Measurements from ENCODE around the gene SLC35E4.
A peak's percentile ranks its signal among the peaks of the same experiment; 100 is the strongest.
"Not testable (repeated sequence)": the region's sequence is repeated elsewhere in the genome, so short reads cannot be mapped to it uniquely, and the experiment has no call there.

SLC35E4 gene

GRCh38 chr22:30614268-30614667, 21.3 kb upstream of the SLC35E4 start:
- no peaks in the 10 kb centered on the region for H3K4me1 ChIP-seq (ENCODE audit: insufficient read depth, low read length)
- H3K27ac ChIP-seq (ENCODE audit: low read length): no peak overlapping the region
- H3K27me3 ChIP-seq (ENCODE audit: insufficient read depth, low read length): no peaks in the 10 kb centered on the region
- H3K9me3 ChIP-seq (ENCODE audit: insufficient read depth, low read depth, low read length): no peaks in the 10 kb centered on the region
- H3K4me3 ChIP-seq (ENCODE audit: low read length): no peak overlapping the region
- H3K36me3 ChIP-seq (ENCODE audit: insufficient read depth, low read depth, low read length): peaks cover 82% of the 10 kb centered on the region
- H3K9ac ChIP-seq (ENCODE audit: low read depth, low read length): no peak overlapping the region

GRCh38 chr22:30614879-30615278, 20.7 kb upstream of the SLC35E4 start:
- no peaks in the 10 kb centered on the region for H3K27me3 ChIP-seq (ENCODE audit: insufficient read depth, low read length)
- H3K4me3 ChIP-seq (ENCODE audit: low read length): no peak overlapping the region
- no peak overlapping the region for H3K27ac ChIP-seq (ENCODE audit: low read length)
- no peak overlapping the region for H3K9ac ChIP-seq (ENCODE audit: low read depth, low read length)
- H3K36me3 ChIP-seq (ENCODE audit: insufficient read depth, low read depth, low read length): peaks cover 83% of the 10 kb centered on the region
- H3K9me3 ChIP-seq (ENCODE audit: insufficient read depth, low read depth, low read length): no peaks in the 10 kb centered on the region
- no peaks in the 10 kb centered on the region for H3K4me1 ChIP-seq (ENCODE audit: insufficient read depth, low read length)

DNA sequence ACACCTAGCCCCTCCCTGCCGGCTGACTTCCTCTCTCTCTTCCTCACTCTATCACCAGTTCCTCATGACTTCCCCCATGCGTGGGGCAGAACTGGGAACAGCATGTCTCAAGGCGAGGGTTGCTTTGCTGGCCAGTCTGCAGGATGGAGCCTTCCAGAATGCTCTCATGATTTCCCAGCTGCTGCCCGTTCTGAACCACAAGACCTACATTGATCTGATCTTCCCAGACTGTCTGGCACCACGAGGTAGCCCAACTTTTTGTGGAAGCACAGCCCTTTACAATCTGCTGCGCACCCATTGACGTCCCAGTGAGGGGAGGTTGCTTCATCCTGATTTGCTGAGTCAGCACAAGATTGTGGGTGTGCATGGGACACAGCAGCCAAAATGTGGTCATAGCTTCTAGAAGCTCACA, 20.0 kb upstream of the SLC35E4 start:
- Histone ChIP-seq H3K4me1 (ENCODE audit: insufficient read depth, low read length) (no peaks in the 10 kb centered on the region), H3K27me3 (ENCODE audit: insufficient read depth, low read length) (no peaks in the 10 kb centered on the region), H3K4me3 (ENCODE audit: low read length) (no peak overlapping the region), H3K27ac (ENCODE audit: low read length) (no peak overlapping the region), H3K36me3 (ENCODE audit: insufficient read depth, low read depth, low read length) (peaks cover 83% of the 10 kb centered on the region), H3K9me3 (ENCODE audit: insufficient read depth, low read depth, low read length) (no peaks in the 10 kb centered on the region), H3K9ac (ENCODE audit: low read depth, low read length) (no peak overlapping the region)

DNA sequence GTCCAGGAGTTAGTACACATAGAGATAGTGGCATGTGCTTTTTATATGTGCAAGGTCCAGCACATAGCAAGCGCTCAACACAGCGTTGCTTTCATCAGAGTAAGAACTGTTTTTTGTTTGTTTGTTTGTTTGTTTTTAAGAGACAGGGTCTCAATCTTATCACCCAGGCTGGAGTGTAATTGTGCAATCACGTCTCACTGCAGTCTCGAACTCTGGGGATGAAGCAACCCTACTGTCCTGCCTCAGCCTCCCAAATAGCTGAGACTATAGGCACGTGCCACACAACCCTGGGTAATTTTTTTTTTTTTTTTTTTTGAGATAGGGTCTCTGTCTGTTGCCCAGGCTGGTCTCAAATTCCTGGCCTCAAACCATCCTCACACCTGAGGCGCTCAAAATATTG, 17.8 kb upstream of the SLC35E4 start:
- Histone ChIP-seq H3K4me3 (ENCODE audit: low read length) (no peak overlapping the region), H3K9me3 (ENCODE audit: insufficient read depth, low read depth, low read length) (no peaks in the 10 kb centered on the region), H3K36me3 (ENCODE audit: insufficient read depth, low read depth, low read length) (peaks cover 77% of the 10 kb centered on the region), H3K4me1 (ENCODE audit: insufficient read depth, low read length) (no peaks in the 10 kb centered on the region), H3K27ac (ENCODE audit: low read length) (no peak overlapping the region), H3K9ac (ENCODE audit: low read depth, low read length) (no peak overlapping the region), H3K27me3 (ENCODE audit: insufficient read depth, low read length) (no peaks in the 10 kb centered on the region)

- not testable (repeated sequence) for H3K4me3 ChIP-seq (ENCODE audit: low read length); H3K4me1 ChIP-seq (ENCODE audit: insufficient read depth, low read length); H3K9ac ChIP-seq (ENCODE audit: low read depth, low read length); H3K27me3 ChIP-seq (ENCODE audit: insufficient read depth, low read length); H3K9me3 ChIP-seq (ENCODE audit: insufficient read depth, low read depth, low read length); H3K27ac ChIP-seq (ENCODE audit: low read length)
- H3K36me3 ChIP-seq (ENCODE audit: insufficient read depth, low read depth, low read length): peaks cover 71% of the 10 kb centered on the region
Measured at GRCh38 chr22:30619909-30620308, 15.7 kb upstream of the SLC35E4 start.

- Histone ChIP-seq H3K9ac (ENCODE audit: low read depth, low read length) (no peak overlapping the region), H3K27ac (ENCODE audit: low read length) (no peak overlapping the region), H3K4me1 (ENCODE audit: insufficient read depth, low read length) (no peaks in the 10 kb centered on the region), H3K9me3 (ENCODE audit: insufficient read depth, low read depth, low read length) (no peaks in the 10 kb centered on the region), H3K27me3 (ENCODE audit: insufficient read depth, low read length) (no peaks in the 10 kb centered on the region), H3K36me3 (ENCODE audit: insufficient read depth, low read depth, low read length) (peaks cover 33% of the 10 kb centered on the region; the same call in 1 of the 2 replicates), H3K4me3 (ENCODE audit: low read length) (no peak overlapping the region)
Measured at GRCh38 chr22:30626413-30626812, 9.2 kb upstream of the SLC35E4 start.

- no peaks in the 10 kb centered on the region for H3K9me3 ChIP-seq (ENCODE audit: insufficient read depth, low read depth, low read length)
- H3K4me1 ChIP-seq (ENCODE audit: insufficient read depth, low read length): no peaks in the 10 kb centered on the region
- H3K9ac ChIP-seq (ENCODE audit: low read depth, low read length): no peak overlapping the region
- no peak overlapping the region for H3K27ac ChIP-seq (ENCODE audit: low read length)
- H3K4me3 ChIP-seq (ENCODE audit: low read length): no peak overlapping the region
- H3K27me3 ChIP-seq (ENCODE audit: insufficient read depth, low read length): no peaks in the 10 kb centered on the region
- peaks cover 30% of the 10 kb centered on the region; the same call in 1 of the 2 replicates for H3K36me3 ChIP-seq (ENCODE audit: insufficient read depth, low read depth, low read length)
Measured at GRCh38 chr22:30627471-30627870, 8.1 kb upstream of the SLC35E4 start.

DNA sequence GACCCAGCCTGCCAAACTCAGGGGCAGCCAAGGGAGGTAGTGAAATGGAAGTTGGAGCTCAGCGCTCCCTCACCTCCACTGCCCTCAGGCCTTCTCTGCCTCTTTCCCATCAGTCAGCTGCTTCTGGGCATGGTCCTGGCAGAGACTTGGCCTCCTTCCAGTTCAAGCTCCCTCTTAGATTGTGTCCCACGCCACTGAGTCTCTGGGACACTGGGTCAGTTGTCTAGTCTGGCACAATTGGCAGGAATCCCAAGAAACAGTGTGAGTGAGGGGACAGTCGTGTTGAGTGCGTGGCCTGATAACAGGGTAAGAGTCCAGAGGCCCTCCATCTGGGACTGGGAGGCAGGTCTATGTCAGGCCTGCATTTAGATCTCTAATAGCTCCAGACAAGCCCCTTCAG, 7.1 kb upstream of the SLC35E4 start:
- Histone ChIP-seq H3K4me3 (ENCODE audit: low read length) (no peak overlapping the region), H3K36me3 (ENCODE audit: insufficient read depth, low read depth, low read length) (peaks cover 22% of the 10 kb centered on the region; the same call in 1 of the 2 replicates), H3K9ac (ENCODE audit: low read depth, low read length) (no peak overlapping the region), H3K27me3 (ENCODE audit: insufficient read depth, low read length) (no peaks in the 10 kb centered on the region), H3K27ac (ENCODE audit: low read length) (no peak overlapping the region), H3K4me1 (ENCODE audit: insufficient read depth, low read length) (no peaks in the 10 kb centered on the region), H3K9me3 (ENCODE audit: insufficient read depth, low read depth, low read length) (no peaks in the 10 kb centered on the region)

- H3K9me3 ChIP-seq (ENCODE audit: insufficient read depth, low read depth, low read length); H3K27ac ChIP-seq (ENCODE audit: low read length); H3K4me1 ChIP-seq (ENCODE audit: insufficient read depth, low read length); H3K9ac ChIP-seq (ENCODE audit: low read depth, low read length); H3K27me3 ChIP-seq (ENCODE audit: insufficient read depth, low read length); H3K4me3 ChIP-seq (ENCODE audit: low read length); H3K36me3 ChIP-seq (ENCODE audit: insufficient read depth, low read depth, low read length): not testable (repeated sequence)
Measured at GRCh38 chr22:30631469-30631868, 4.1 kb upstream of the SLC35E4 start.

DNA sequence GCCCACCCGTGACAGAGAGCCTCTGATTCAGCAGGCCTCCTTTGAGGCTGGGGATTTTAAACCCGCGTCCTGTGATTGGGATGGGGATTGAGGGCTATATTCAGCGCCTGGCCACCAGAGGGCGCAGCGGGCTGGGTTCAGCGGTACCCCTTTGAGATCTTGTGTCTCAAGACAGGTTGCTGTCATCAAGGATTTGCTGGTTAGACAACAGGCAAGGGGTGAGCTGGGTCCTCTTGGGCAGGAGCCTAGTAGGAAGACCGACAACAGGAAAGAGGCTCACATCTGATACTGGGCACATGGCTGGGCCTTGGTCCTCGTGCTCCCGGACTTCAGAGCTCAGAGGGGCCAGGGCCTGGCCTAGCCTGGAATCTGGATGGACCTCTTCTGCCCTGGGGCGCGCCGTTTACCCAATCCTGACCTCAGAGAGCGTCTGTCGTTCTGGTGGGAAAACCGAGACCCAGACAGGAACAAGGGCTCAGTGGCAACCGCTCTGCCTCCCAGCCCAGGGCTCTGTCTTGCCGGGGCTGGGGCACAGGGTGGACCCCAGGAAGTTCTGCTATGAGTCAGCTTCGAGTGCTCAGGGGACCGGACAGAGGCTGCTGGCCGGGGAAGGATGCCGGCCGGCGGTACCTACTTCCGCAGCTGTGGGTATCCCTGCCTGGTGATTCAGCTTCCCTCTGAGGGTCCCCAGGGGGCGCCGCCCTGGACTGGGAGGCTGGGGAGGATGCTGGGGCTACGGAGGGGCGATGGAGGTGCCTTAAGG, 929 bp upstream of the SLC35E4 start:
- Histone ChIP-seq H3K4me3 (ENCODE audit: low read length) (peak overlapping the region; percentile 74), H3K36me3 (ENCODE audit: insufficient read depth, low read depth, low read length) (no peaks in the 10 kb centered on the region), H3K27me3 (ENCODE audit: insufficient read depth, low read length) (peaks cover 13% of the 10 kb centered on the region; the same call in 1 of the 2 replicates), H3K4me1 (ENCODE audit: insufficient read depth, low read length) (peaks cover 3% of the 10 kb centered on the region; the same call in 1 of the 2 replicates), H3K9me3 (ENCODE audit: insufficient read depth, low read depth, low read length) (no peaks in the 10 kb centered on the region), H3K9ac (ENCODE audit: low read depth, low read length) (peak overlapping the region; percentile 48; the same call in 1 of the 2 replicates), H3K27ac (ENCODE audit: low read length) (no peak overlapping the region)

- Histone ChIP-seq H3K9ac (ENCODE audit: low read depth, low read length) (peak overlapping the region; percentile 65; the same call in 1 of the 2 replicates), H3K9me3 (ENCODE audit: insufficient read depth, low read depth, low read length) (no peaks in the 10 kb centered on the region), H3K27me3 (ENCODE audit: insufficient read depth, low read length) (peaks cover 13% of the 10 kb centered on the region; the same call in 1 of the 2 replicates), H3K4me3 (ENCODE audit: low read length) (peak overlapping the region; percentile 74), H3K27ac (ENCODE audit: low read length) (no peak overlapping the region), H3K4me1 (ENCODE audit: insufficient read depth, low read length) (peaks cover 3% of the 10 kb centered on the region; the same call in 1 of the 2 replicates), H3K36me3 (ENCODE audit: insufficient read depth, low read depth, low read length) (no peaks in the 10 kb centered on the region)
Measured at GRCh38 chr22:30636226-30637077, 871 bp downstream of the SLC35E4 start.
